IPS DF 6.9 (cell line): ENCODE results near the gene FKBP11.

Experiments used
- DNase-seq: peaks from one replicate; pipeline ENCODE4 v3.0.0-alpha.2; 2013; ENCODE audit warnings: low read depth, low spot score
- H3K27ac ChIP-seq: one replicate; pipeline ENCODE4 v1.5.1; 2013; ENCODE audit warnings: low read length, control low read depth
- H3K27me3 ChIP-seq: 2 replicates; pipeline ENCODE4 v1.6.1; 2013; ENCODE audit warnings: mild to moderate bottlenecking, low read length; ENCODE audit not compliant: control insufficient read depth, insufficient read depth
- H3K36me3 ChIP-seq: 2 replicates; pipeline ENCODE4 v1.6.1; 2013; ENCODE audit warnings: low read length; ENCODE audit not compliant: control insufficient read depth, insufficient read depth
- H3K4me1 ChIP-seq: 2 replicates; pipeline ENCODE4 v1.6.1; 2013; ENCODE audit warnings: low read length; ENCODE audit not compliant: control insufficient read depth, insufficient read depth
- H3K4me3 ChIP-seq: 2 replicates; pipeline ENCODE4 v1.5.1; 2013; ENCODE audit warnings: mild to moderate bottlenecking, low read length
- H3K9me3 ChIP-seq: 2 replicates; pipeline ENCODE4 v1.6.1; 2013; ENCODE audit warnings: low read length, inconsistent platforms; ENCODE audit not compliant: control insufficient read depth, insufficient read depth
- WGBS: extraction: QIAGEN DNeasy Blood & Tissue Kit; methylation state at CpG from one replicate; pipeline ENCODE4 v1.1.7; 2013; ENCODE audit warnings: mixed read lengths, missing lambda C conversion rate; ENCODE audit not compliant: insufficient read length, insufficient coverage; 5-methylcytosine and 5-hydroxymethylcytosine counted together

FKBP11 gene

DNA sequence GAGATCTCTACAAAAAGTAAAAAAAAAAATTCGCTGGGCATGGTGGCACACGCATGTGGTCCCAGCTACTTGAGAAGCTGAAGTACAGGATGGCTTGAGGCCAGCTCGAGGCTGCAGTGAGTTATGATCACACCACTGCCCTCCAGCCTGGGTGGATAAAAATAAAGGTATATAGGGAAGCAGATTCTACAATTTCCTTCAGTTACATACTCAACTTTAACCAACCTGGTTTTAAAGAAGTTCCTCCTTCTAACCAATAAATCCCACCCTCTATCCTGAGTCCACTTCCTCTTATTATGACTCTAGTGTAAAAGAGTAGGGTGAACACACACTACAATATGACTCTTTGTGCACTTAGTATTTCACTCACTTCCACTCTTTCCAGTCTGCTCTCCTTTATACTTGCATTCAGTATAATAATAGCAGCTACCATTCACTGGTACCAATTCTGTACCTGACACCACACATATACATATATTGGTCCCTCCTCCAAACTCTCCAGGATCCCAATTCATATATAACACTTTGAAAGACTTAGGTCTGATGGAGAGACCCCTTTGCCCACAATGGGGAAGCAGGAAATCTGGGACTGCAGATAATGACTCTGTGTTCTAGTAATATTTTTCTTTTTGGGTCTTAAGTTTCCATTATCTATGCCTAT is 29.7 kb upstream of the FKBP11 start:
- H3K27me3 ChIP-seq, result no peaks in the 10 kb centered on the region
- H3K4me1 ChIP-seq, result no peaks in the 10 kb centered on the region; the same call in 1 of the 2 replicates
- WGBS, result no CpG with 5 or more reads among the region's 3 CpGs
- no peak for DNase-seq
- H3K36me3 ChIP-seq, result peaks cover 6% of the 10 kb centered on the region; the same call in 1 of the 2 replicates
- no peak overlapping the region for H3K27ac ChIP-seq
- no peak overlapping the region for H3K4me3 ChIP-seq
- no peaks in the 10 kb centered on the region for H3K9me3 ChIP-seq

DNA sequence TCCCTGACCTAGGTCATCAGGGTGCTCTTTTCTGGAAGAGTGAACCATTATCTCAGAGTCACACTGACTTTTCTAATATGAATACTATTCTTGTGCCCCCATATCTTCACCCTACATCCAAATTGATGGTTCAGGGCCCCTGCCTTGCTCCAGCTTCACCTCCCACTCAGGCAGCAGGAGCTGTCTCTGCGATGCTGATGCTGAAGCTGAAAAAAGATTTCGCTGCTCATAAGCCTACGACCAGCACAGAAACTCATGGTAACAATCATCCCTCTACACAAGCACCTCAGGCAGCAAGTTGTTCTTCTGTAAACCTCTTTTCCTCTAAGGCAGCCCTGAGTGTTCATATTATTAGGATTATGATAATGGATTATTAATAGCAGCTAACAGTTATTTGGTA is 28.8 kb upstream of the FKBP11 start:
- no peak overlapping the region for H3K27ac ChIP-seq
- H3K27me3 ChIP-seq, result no peaks in the 10 kb centered on the region
- H3K4me3 ChIP-seq, result no peak overlapping the region
- H3K36me3 ChIP-seq, result peaks cover 6% of the 10 kb centered on the region; the same call in 1 of the 2 replicates
- DNase-seq, result no peak
- no CpG with 5 or more reads among the region's 3 CpGs for WGBS
- H3K9me3 ChIP-seq, result no peaks in the 10 kb centered on the region
- no peaks in the 10 kb centered on the region; the same call in 1 of the 2 replicates for H3K4me1 ChIP-seq

DNA sequence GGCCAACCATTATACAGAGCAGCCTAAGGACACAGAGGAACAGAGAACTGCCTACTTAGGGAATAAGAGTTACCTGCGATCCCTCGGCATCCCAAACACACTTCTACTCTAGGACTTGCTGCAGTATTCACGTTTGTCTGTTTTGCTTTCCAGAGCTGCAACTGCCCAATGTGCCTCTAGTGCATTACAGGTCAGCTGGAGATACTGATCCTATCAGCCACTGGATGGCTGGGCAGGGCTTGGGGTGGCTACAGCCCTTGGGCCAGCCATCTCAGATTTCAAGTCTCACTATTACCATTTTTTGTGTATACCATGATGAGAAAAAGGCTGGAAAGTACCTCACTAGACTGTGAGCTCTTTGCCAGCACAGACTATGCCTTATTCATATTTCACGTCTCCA is 27.4 kb upstream of the FKBP11 start:
- H3K9me3 ChIP-seq, result no peaks in the 10 kb centered on the region
- peaks cover 6% of the 10 kb centered on the region; the same call in 1 of the 2 replicates for H3K36me3 ChIP-seq
- H3K27ac ChIP-seq, result no peak overlapping the region
- no peaks in the 10 kb centered on the region; the same call in 1 of the 2 replicates for H3K4me1 ChIP-seq
- no peak for DNase-seq
- H3K4me3 ChIP-seq, result no peak overlapping the region
- no CpG with 5 or more reads among the region's 4 CpGs for WGBS
- no peaks in the 10 kb centered on the region for H3K27me3 ChIP-seq

DNA sequence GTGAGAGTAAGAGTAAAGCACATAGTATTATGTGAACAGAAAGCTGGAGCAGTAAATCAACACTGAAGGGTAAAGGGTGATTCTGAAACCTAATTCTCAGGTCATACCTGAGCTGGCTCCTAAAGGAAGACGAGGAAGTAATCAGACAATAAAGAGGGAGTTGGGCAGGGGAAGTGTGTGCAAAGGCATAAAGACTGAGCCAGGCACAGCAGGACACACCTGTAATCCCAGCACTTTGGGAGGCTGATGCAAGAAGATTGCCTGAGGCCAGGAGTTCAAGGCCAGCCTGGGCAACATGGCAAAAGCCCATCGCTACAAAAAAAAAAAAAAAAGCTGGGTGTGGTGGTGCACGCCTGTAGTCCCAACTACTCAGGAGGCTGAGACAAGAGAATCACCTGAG is 22.4 kb upstream of the FKBP11 start:
- H3K9me3 ChIP-seq, result no peaks in the 10 kb centered on the region
- no peaks in the 10 kb centered on the region for H3K4me1 ChIP-seq
- H3K27ac ChIP-seq, result no peak overlapping the region
- no peak overlapping the region for H3K4me3 ChIP-seq
- H3K27me3 ChIP-seq, result no peaks in the 10 kb centered on the region
- no peak for DNase-seq
- WGBS, result no CpG with 5 or more reads among the region's 3 CpGs
- peaks cover 3% of the 10 kb centered on the region; the same call in 1 of the 2 replicates for H3K36me3 ChIP-seq

DNA sequence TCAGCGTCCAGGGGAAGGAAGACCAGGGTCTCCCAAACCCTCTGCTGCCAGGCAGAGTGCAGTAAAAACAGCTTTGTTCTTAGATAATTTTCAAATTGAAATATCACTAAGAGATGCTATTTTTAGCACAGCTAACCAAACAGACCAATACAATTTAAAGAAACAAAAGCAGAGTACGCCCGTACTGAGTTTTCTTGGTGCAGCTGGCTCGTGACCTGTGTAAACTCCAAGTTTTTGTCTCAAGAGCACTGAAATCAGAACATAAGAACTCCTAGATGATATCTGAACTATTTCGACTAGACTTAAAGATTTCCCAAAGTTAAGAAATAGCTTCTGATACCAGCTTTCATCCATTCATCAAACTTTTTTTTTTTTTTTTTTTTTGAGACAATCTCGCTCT is 21.7 kb upstream of the FKBP11 start:
- H3K27me3 ChIP-seq, result no peaks in the 10 kb centered on the region
- no peak for DNase-seq
- WGBS, result no CpG with 5 or more reads among the region's 6 CpGs
- H3K4me3 ChIP-seq, result no peak overlapping the region
- no peaks in the 10 kb centered on the region for H3K36me3 ChIP-seq
- H3K4me1 ChIP-seq, result no peaks in the 10 kb centered on the region
- H3K27ac ChIP-seq, result no peak overlapping the region
- no peaks in the 10 kb centered on the region for H3K9me3 ChIP-seq

DNA sequence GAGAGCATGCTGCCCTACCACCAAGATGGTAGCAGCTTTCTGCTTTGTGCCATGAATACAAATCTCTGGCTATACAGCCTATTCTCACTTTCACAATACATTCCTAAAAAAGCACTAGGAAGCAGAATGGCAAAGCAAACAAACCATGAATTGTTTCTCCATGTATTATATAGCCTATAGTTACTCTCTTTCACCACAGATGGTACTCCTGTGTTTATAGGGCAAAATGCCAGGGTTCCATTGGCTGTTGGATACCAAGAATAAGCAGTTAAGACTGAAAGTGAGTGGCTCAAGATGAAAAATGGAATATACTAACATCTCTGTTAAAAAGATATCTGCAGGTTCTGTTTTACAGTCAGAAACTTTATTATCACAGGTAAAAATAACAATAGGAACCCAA is 20.9 kb upstream of the FKBP11 start:
- Histone ChIP-seq H3K4me3 (no peak overlapping the region), H3K9me3 (no peaks in the 10 kb centered on the region), H3K27me3 (no peaks in the 10 kb centered on the region), H3K4me1 (no peaks in the 10 kb centered on the region), H3K27ac (no peak overlapping the region), H3K36me3 (no peaks in the 10 kb centered on the region)
- no peak for DNase-seq

DNA sequence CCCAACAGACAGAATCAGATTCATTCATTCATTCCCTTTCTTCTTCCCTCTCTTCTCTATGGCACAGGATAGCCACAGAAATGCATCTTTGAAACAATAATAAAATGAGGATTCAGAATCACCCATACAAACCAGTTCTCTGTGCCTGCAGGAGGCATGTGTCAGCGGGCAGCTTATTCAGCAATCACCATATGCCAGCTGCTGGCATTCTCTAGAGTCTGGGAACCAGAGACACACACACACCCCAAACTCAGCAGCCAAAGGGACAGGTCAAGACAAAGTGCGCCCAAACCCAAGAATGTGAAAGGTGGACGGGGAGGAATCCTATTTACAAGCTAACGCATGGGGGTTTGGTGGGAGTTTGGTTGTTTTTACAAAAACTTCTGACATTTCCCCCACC is 17.9 kb upstream of the FKBP11 start:
- no peaks in the 10 kb centered on the region for H3K27me3 ChIP-seq
- H3K4me1 ChIP-seq, result no peaks in the 10 kb centered on the region
- peaks cover 10% of the 10 kb centered on the region; the same call in 1 of the 2 replicates for H3K36me3 ChIP-seq
- no peak for DNase-seq
- H3K27ac ChIP-seq, result no peak overlapping the region
- WGBS, result no CpG with 5 or more reads among the region's 4 CpGs
- H3K4me3 ChIP-seq, result no peak overlapping the region
- no peaks in the 10 kb centered on the region for H3K9me3 ChIP-seq

DNA sequence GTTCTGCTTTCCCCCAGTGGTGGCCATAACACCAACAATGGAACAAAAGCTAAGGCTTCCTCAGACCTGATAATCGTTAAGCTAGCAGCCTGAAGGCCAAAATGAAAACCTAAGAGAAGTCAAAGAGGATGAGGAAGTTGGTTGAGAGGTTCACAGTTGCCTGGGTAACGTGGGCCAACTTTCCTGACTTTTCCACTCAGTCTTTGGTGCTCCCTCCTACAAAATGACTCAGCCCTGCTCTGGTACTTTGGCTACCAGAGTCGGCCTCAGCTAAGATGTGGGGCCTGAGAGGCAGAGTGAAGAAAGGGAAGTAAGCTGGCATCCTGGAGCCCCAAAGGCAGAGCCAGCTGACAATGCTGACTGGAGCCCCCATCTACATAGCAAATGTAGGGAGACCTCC is 14.9 kb upstream of the FKBP11 start:
- H3K36me3 ChIP-seq, result peaks cover 19% of the 10 kb centered on the region; the same call in 1 of the 2 replicates
- no peak overlapping the region for H3K27ac ChIP-seq
- no peaks in the 10 kb centered on the region for H3K4me1 ChIP-seq
- no peaks in the 10 kb centered on the region for H3K9me3 ChIP-seq
- H3K4me3 ChIP-seq, result no peak overlapping the region
- no peaks in the 10 kb centered on the region for H3K27me3 ChIP-seq
- no CpG with 5 or more reads among the region's 3 CpGs for WGBS
- DNase-seq, result no peak

DNA sequence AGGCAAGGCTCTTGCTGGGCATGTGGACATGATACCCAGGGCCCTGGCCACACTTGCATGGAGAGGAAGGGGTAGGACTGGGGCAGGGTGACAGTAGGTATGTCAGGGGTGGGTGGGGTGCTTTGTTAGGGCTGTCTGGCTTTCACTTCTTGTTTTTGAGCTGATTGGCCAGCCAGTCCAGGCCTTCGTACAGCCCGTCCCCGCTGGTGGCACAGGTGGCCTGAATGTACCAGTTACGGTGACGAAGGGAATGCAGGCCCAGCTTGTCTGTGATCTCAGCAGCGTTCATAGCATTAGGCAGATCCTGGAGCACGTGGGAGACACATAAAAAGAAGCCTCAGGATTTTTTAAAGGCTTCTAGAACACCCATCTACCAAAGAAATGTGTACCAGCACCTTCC is 13.5 kb upstream of the FKBP11 start:
- Histone ChIP-seq H3K27ac (no peak overlapping the region), H3K9me3 (no peaks in the 10 kb centered on the region), H3K4me3 (no peak overlapping the region), H3K27me3 (no peaks in the 10 kb centered on the region), H3K4me1 (no peaks in the 10 kb centered on the region), H3K36me3 (peaks cover 24% of the 10 kb centered on the region)
- DNase-seq, result no peak
- no CpG with 5 or more reads among the region's 7 CpGs for WGBS

DNA sequence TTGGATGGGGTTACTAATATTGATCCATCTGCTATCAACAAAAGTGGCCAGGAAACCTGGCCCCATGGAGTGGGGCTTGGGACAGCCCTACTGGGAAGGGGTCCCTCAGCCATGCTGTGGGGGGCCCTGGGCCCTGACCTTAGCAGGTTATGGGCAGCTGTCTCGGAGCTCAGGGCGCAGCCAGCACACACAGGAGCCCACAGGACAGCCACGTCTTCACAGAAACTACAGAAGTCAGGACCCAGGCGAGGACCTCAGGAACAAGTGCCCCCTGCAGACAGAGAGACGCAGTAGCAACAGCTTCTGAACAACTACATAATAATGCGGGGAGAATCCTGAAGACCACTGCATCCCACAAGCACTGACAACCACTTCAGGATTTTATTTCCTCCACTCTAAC is 11.9 kb upstream of the FKBP11 start:
- peaks cover 29% of the 10 kb centered on the region for H3K36me3 ChIP-seq
- H3K9me3 ChIP-seq, result no peaks in the 10 kb centered on the region
- H3K27ac ChIP-seq, result no peak overlapping the region
- no peak overlapping the region for H3K4me3 ChIP-seq
- H3K27me3 ChIP-seq, result no peaks in the 10 kb centered on the region
- no CpG with 5 or more reads among the region's 6 CpGs for WGBS
- H3K4me1 ChIP-seq, result no peaks in the 10 kb centered on the region
- DNase-seq, result no peak

DNA sequence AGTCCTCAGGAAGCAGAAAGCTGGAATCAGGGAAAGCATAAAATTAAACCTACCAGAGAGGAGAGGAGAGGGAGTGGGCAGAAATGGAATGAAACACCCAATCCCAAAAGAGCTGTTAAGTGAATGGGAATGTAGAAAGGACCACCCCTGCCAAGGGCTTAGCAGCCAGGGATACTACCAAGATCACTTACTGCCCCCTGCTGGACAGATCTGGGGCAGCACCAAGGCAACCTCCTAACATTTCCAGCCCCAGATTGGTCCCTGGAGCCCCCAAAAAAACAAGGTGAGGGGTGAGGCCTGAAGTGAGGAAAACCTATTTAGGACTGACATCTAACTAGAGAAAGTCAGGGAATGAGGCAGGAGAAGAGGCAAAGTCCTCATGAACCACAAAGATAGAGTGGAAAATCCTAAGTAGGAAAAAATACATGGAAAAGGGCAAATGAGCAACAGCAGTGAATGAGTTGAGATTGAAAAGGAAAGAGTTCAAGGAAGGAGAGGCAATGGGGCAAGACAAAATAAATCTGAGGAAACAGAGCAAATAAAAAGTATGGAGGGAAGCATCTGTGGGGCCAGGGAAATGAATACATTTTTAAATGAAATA is 11.2 kb upstream of the FKBP11 start:
- Histone ChIP-seq H3K9me3 (no peaks in the 10 kb centered on the region), H3K4me3 (no peak overlapping the region), H3K4me1 (no peaks in the 10 kb centered on the region), H3K27me3 (no peaks in the 10 kb centered on the region), H3K27ac (no peak overlapping the region), H3K36me3 (peaks cover 29% of the 10 kb centered on the region)
- peak; percentile 61 for DNase-seq
